Mesenchymal stem cell (in vitro differentiated cells and primary cell): ENCODE results near the gene NPL.

Source experiments
- DNase-seq: peaks from one replicate; pipeline ENCODE4 v3.0.0-alpha.2; 2013
- H2AFZ ChIP-seq: one replicate; pipeline ENCODE4 v1.6.1; 2013; ENCODE audit warnings: low read depth, mild to moderate bottlenecking, control low read depth, inconsistent platforms, low read length, moderate library complexity
- H2AK5ac ChIP-seq: 2 replicates; pipeline ENCODE4 v1.6.1; 2013; ENCODE audit warnings: low read length, moderate library complexity, mild to moderate bottlenecking, inconsistent platforms; ENCODE audit not compliant: severe bottlenecking
- H2BK120ac ChIP-seq: one replicate; pipeline ENCODE4 v1.6.1; 2013; ENCODE audit warnings: low read depth, mild to moderate bottlenecking, inconsistent platforms, low read length, moderate library complexity
- H2BK12ac ChIP-seq, 2 experiments: one replicate each; pipeline ENCODE4 v1.6.1; 2013; ENCODE audit warnings: inconsistent platforms in 2 of 2, low read length in 2 of 2, mild to moderate bottlenecking in 2 of 2, moderate library complexity in 2 of 2, control low read depth in 1 of 2
- H2BK15ac ChIP-seq: one replicate; pipeline ENCODE4 v1.6.1; 2013; ENCODE audit warnings: mild to moderate bottlenecking, low read depth, inconsistent platforms; ENCODE audit not compliant: poor library complexity, severe bottlenecking
- H2BK5ac ChIP-seq: 2 replicates; pipeline ENCODE4 v1.6.1; 2013; ENCODE audit warnings: low read depth, mild to moderate bottlenecking, low read length, control low read depth, inconsistent platforms; ENCODE audit not compliant: poor library complexity, severe bottlenecking
- H3K14ac ChIP-seq, 2 experiments: one replicate each; pipeline ENCODE4 v1.6.1; 2013; ENCODE audit warnings: inconsistent platforms in 2 of 2, low read length in 2 of 2, control low read depth in 1 of 2, mild to moderate bottlenecking in 1 of 2, moderate library complexity in 1 of 2
- H3K18ac ChIP-seq, 2 experiments: one replicate each; pipeline ENCODE4 v1.6.1; 2013; ENCODE audit warnings: inconsistent platforms in 2 of 2, low read length in 2 of 2, control low read depth in 1 of 2, low read depth in 1 of 2, mild to moderate bottlenecking in 1 of 2
- H3K23ac ChIP-seq, 2 experiments: one replicate each; pipeline ENCODE4 v1.6.1; 2013; ENCODE audit warnings: inconsistent platforms in 2 of 2, low read length in 2 of 2, mild to moderate bottlenecking in 2 of 2, moderate library complexity in 2 of 2, control low read depth in 1 of 2
- H3K27ac ChIP-seq: 2 replicates; pipeline ENCODE4 v1.5.1; 2013; ENCODE audit warnings: mild to moderate bottlenecking, moderate library complexity, low read length, control low read depth, inconsistent platforms; ENCODE audit not compliant: poor library complexity, severe bottlenecking
- H3K27me3 ChIP-seq, 2 experiments: 2 replicates each; pipeline versions ENCODE4 v1.6.1 to v1.7.0; 2013; ENCODE audit warnings: low read length in 2 of 2, mild to moderate bottlenecking in 2 of 2, moderate library complexity in 2 of 2, control low read depth in 1 of 2, inconsistent platforms in 1 of 2; ENCODE audit not compliant: control insufficient read depth in 1 of 2, insufficient read depth in 1 of 2
- H3K36me3 ChIP-seq, 2 experiments: 2 replicates each; pipeline versions ENCODE4 v1.6.1 to v1.7.0; 2013; ENCODE audit warnings: low read length in 2 of 2, control low read depth in 1 of 2, inconsistent platforms in 1 of 2, low read depth in 1 of 2, mild to moderate bottlenecking in 1 of 2; ENCODE audit not compliant: insufficient read depth in 2 of 2, control insufficient read depth in 1 of 2
- H3K4ac ChIP-seq, 2 experiments: one replicate each; pipeline ENCODE4 v1.6.1; 2013; ENCODE audit warnings: inconsistent platforms in 2 of 2, low read length in 2 of 2, mild to moderate bottlenecking in 2 of 2, moderate library complexity in 2 of 2, control low read depth in 1 of 2, low read depth in 1 of 2
- H3K4me1 ChIP-seq: 2 replicates; pipeline ENCODE4 v1.6.1; 2013; ENCODE audit warnings: low read depth, low read length, control low read depth; ENCODE audit not compliant: control insufficient read depth, insufficient read depth
- H3K4me2 ChIP-seq: 2 replicates; pipeline ENCODE4 v1.6.1; 2013; ENCODE audit warnings: low read length, mild to moderate bottlenecking, inconsistent platforms; ENCODE audit not compliant: poor library complexity, severe bottlenecking
- H3K4me3 ChIP-seq, 2 experiments: 2 replicates each; pipeline versions ENCODE4 v1.5.1 to v1.7.0; 2013; ENCODE audit warnings: low read length in 2 of 2, mild to moderate bottlenecking in 2 of 2, control low read depth in 1 of 2, low read depth in 1 of 2; ENCODE audit not compliant: insufficient read depth in 1 of 2
- H3K79me1 ChIP-seq: replicated peaks from 2 replicates; pipeline ENCODE4 v1.6.1; 2013; ENCODE audit warnings: mild to moderate bottlenecking, control low read depth, low read length, inconsistent platforms; ENCODE audit not compliant: poor library complexity, severe bottlenecking
- H3K9ac ChIP-seq: 2 replicates; pipeline ENCODE4 v1.7.0; 2013; ENCODE audit warnings: mild to moderate bottlenecking, low read length, moderate library complexity
- H3K9me3 ChIP-seq: 2 replicates; pipeline ENCODE4 v1.7.0; 2013; ENCODE audit warnings: mild to moderate bottlenecking, low read length; ENCODE audit not compliant: control insufficient read depth
- H4K8ac ChIP-seq: one replicate; pipeline ENCODE4 v1.6.1; 2013; ENCODE audit warnings: inconsistent platforms, mild to moderate bottlenecking, low read length, moderate library complexity
- H4K91ac ChIP-seq: one replicate; pipeline ENCODE4 v1.6.1; 2013; ENCODE audit warnings: mild to moderate bottlenecking, low read length, inconsistent platforms
- whole genome bisulfite sequencing: methylation state at CpG from one replicate; pipeline ENCODE4 v1.1.7; 2013; ENCODE audit warnings: mixed read lengths; 5-methylcytosine and 5-hydroxymethylcytosine counted together

Gene NPL

GRCh38 chr1:182779530-182779929, 10.0 kb upstream of the NPL start:
- no peak overlapping the region for H2BK12ac ChIP-seq
- 83% methylated on average over 1 of the region's 2 CpGs for WGBS
- H2AK5ac ChIP-seq, result no peak overlapping the region
- no peak overlapping the region for H3K4ac ChIP-seq
- no peaks in the 10 kb centered on the region for H3K36me3 ChIP-seq
- no peak overlapping the region for H2BK5ac ChIP-seq
- H2BK15ac ChIP-seq, result no peak overlapping the region
- H3K27me3 ChIP-seq, result peaks cover 0 to 3% of the 10 kb centered on the region in 2 experiments
- no peak overlapping the region for H3K14ac ChIP-seq
- H3K79me1 ChIP-seq, result no peaks in the 10 kb centered on the region
- H4K91ac ChIP-seq, result no peak overlapping the region
- H3K18ac ChIP-seq, result no peak overlapping the region
- no peak overlapping the region for H4K8ac ChIP-seq
- H3K9me3 ChIP-seq, result no peaks in the 10 kb centered on the region
- no peak overlapping the region for H3K23ac ChIP-seq
- H3K27ac ChIP-seq, result no peak overlapping the region
- H3K4me2 ChIP-seq, result no peak overlapping the region
- H3K4me3 ChIP-seq, result no peak overlapping the region
- H2BK120ac ChIP-seq, result no peak overlapping the region
- no peak overlapping the region for H2AFZ ChIP-seq
- no peak overlapping the region for H3K9ac ChIP-seq
- no peak for DNase-seq
- H3K4me1 ChIP-seq, result no peaks in the 10 kb centered on the region

GRCh38 chr1:182781841-182782586, 7.6 kb upstream of the NPL start:
- Histone ChIP-seq H2BK5ac (no peak overlapping the region), H3K4me2 (no peak overlapping the region), H2AK5ac (no peak overlapping the region), H2AFZ (no peak overlapping the region), H3K36me3 (no peaks in the 10 kb centered on the region), H2BK120ac (no peak overlapping the region), H3K18ac (no peak overlapping the region), H3K9me3 (no peaks in the 10 kb centered on the region), H3K27me3 (peaks cover 0 to 2% of the 10 kb centered on the region in 2 experiments), H3K23ac (no peak overlapping the region), H3K4me3 (no peak overlapping the region), H3K4me1 (no peaks in the 10 kb centered on the region), H4K8ac (no peak overlapping the region), H4K91ac (no peak overlapping the region), H3K14ac (no peak overlapping the region), H3K4ac (no peak overlapping the region), H3K79me1 (no peaks in the 10 kb centered on the region), H2BK15ac (no peak overlapping the region), H2BK12ac (no peak overlapping the region), H3K9ac (no peak overlapping the region), H3K27ac (no peak overlapping the region)
- 51% methylated on average over 5 of the region's 6 CpGs for WGBS
- DNase-seq, result peak; percentile 60

- no peak overlapping the region for H3K27ac ChIP-seq
- no peaks in the 10 kb centered on the region for H3K9me3 ChIP-seq
- peaks cover 0 to 8% of the 10 kb centered on the region in 2 experiments for H3K27me3 ChIP-seq
- H3K36me3 ChIP-seq, result no peaks in the 10 kb centered on the region
- no peak overlapping the region for H3K4me3 ChIP-seq
- no peak overlapping the region for H2AFZ ChIP-seq
- H2BK5ac ChIP-seq, result no peak overlapping the region
- no peak overlapping the region for H3K18ac ChIP-seq
- H2BK15ac ChIP-seq, result no peak overlapping the region
- H3K4ac ChIP-seq, result no peak overlapping the region
- no peak overlapping the region for H3K14ac ChIP-seq
- no peak for DNase-seq
- H3K9ac ChIP-seq, result no peak overlapping the region
- H3K79me1 ChIP-seq, result no peaks in the 10 kb centered on the region
- H3K23ac ChIP-seq, result no peak overlapping the region
- H4K91ac ChIP-seq, result no peak overlapping the region
- no peak overlapping the region for H3K4me2 ChIP-seq
- H2BK12ac ChIP-seq, result no peak overlapping the region
- no peak overlapping the region for H2BK120ac ChIP-seq
- H2AK5ac ChIP-seq, result no peak overlapping the region
- H4K8ac ChIP-seq, result no peak overlapping the region
- no peaks in the 10 kb centered on the region for H3K4me1 ChIP-seq
These were observed 7.0 kb upstream of the NPL start for GRCh38 chr1:182782587-182782913.

- no peak overlapping the region for H3K4me2 ChIP-seq
- no peak overlapping the region for H3K9ac ChIP-seq
- WGBS, result 54% methylated on average over 2 of the region's 2 CpGs
- H2BK15ac ChIP-seq, result no peak overlapping the region
- no peaks in the 10 kb centered on the region for H3K36me3 ChIP-seq
- no peak overlapping the region for H2AFZ ChIP-seq
- no peak for DNase-seq
- H3K27ac ChIP-seq, result no peak overlapping the region
- no peak overlapping the region for H4K91ac ChIP-seq
- H2AK5ac ChIP-seq, result no peak overlapping the region
- H2BK120ac ChIP-seq, result no peak overlapping the region
- no peaks in the 10 kb centered on the region for H3K9me3 ChIP-seq
- peaks cover 0 to 13% of the 10 kb centered on the region in 2 experiments for H3K27me3 ChIP-seq
- no peak overlapping the region for H4K8ac ChIP-seq
- H3K14ac ChIP-seq, result no peak overlapping the region
- no peaks in the 10 kb centered on the region for H3K4me1 ChIP-seq
- H3K4ac ChIP-seq, result no peak overlapping the region
- H2BK5ac ChIP-seq, result no peak overlapping the region
- no peak overlapping the region for H3K18ac ChIP-seq
- no peak overlapping the region for H2BK12ac ChIP-seq
- no peak overlapping the region for H3K23ac ChIP-seq
- H3K4me3 ChIP-seq, result no peak overlapping the region
- H3K79me1 ChIP-seq, result no peaks in the 10 kb centered on the region
These were observed 6.5 kb upstream of the NPL start for GRCh38 chr1:182783068-182783467.
